Right ventricle myocardium superior (tissue), 1 donor: ENCODE measurements around the gene SIGMAR1. TPM values are rescaled to one million over a fixed set of nuclear protein-coding genes. Genes with fewer than 3 reads are reported as not detected.
A peak's percentile ranks its signal among the peaks of the same experiment; 100 is the strongest.

Source experiments
- ATAC-seq: fragments of 200-7000 bp; cut with Tn5 transposase; one replicate; pipeline ENCODE4 v1.9.1; 2020; ENCODE audit warnings: mild to moderate bottlenecking; ENCODE audit not compliant: poor library complexity
- DNase-seq: peaks from one replicate; pipeline ENCODE4 v3.0.0-alpha.2; 2020
- intact Hi-C: fragments of 100-400 bp; cut with DNase I; formaldehyde crosslinking; loops from one replicate; pipeline ENCODE4 v1.11.2; 2022
- total RNA-seq: library from RNA; stranded (reverse); fragmentation: NEBNext Ultra II Directional; extraction: Animal tissue kit (Norgen Biotek cat#: 25700); gene quantifications from one replicate; pipeline ENCODE4 v1.2.1, GENCODE V29; 2021
- donor health status: DM: no; HTN: yes; CAD: no; lungs with severe emphysema.

The SIGMAR1 gene
- total RNA-seq, 1 donor from 2014 or later, result 22.2 TPM

GRCh38 chr9:34611811-34612787 lies 25.5 kb downstream of the SIGMAR1 start, which contains the start of gene RPP25L:
RPP25L (minus strand) TSS chr9:34612097; CDS start chr9:34611296, 801 bp downstream.
- peak; percentile 92 for DNase-seq
- intact Hi-C loops, result loop anchor here (10.0 kb wide), 1 partner anchor 93 kb away; no protein-coding TSS in a partner anchor
- ATAC-seq, result peak; percentile 96

DNA sequence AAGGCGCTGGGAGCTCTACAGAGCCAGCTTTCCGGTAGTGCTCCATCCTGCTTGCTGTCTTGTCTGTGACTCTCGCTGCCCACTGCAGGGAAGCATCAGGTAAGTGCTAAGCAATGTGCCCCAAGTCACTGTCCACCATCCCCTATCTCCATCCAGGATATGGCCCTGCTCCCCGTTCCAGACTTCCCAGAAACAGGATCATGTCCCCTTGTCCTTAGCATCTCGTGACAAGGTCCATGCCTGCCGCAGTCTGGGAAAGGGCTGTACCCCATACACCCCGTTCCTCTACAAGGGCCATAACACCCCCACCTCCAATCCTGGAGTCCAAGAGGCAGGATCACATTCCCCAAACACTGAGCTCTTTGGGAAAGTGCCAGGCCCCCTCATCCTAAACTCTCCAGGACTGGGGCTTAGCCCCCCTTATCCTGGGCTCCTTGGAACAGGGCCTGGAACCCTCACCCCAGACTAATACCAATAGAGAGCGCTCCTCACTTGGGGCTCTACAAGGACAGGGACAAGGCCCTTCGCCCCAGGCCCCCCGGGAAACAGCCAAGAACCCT lies 26.3 kb downstream of the SIGMAR1 start:
- ATAC-seq (peak; percentile 11), DNase-seq (no peak)
- intact Hi-C loops, result loop anchor here (10.0 kb wide), 1 partner anchor 93 kb away; no protein-coding TSS in a partner anchor

DNA sequence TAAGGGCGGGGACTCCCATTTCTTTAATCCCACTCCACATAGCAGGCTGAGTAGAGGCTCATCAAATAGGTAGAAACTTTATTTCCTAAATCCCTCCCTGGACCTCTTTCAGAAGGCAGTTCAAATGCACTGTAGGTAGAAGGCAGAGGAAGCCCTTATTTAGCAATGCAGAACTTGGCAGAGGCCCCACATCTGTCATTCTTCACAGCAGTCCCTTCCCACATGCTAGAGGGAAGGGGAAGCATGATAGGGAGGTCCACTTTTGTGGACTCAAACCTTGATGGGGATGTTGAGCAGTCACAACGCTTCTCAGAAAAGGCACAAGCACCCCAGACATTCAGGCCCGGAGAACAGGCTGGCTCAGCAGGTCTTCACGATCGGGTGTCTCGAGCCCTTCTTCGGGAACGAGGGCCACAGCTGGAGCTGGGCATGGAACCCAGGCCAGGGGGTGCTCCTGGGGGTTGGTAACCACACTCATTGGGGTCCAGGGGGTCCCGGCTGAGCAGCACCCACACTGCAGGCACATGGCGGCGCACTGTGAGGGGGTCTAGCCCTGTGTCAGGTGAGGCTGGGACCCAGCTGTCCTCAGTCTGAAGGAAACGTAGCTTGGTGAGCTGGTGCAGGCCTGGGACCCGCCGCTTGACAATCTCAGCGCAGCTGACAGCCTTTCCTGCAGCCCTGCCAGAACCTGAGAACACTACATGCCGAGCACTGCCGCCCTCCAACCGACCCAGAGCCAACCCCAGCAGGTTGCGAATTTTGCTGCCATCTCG lies 27.0 kb downstream of the SIGMAR1 start:
- DNase-seq, result peak; percentile 55
- ATAC-seq, result peak; percentile 38
- intact Hi-C loops, result loop anchor here (10.0 kb wide), 1 partner anchor 94 kb away; no protein-coding TSS in a partner anchor

GRCh38 chr9:34607331-34607730 lies 30.3 kb downstream of the SIGMAR1 start:
- no peak for DNase-seq
- intact Hi-C loops, result loop anchor here (10.0 kb wide), 1 partner anchor 273 kb away; no protein-coding TSS in a partner anchor
- ATAC-seq, result no peak

GRCh38 chr9:34606905-34607304 lies 30.7 kb downstream of the SIGMAR1 start:
- ATAC-seq, result no peak
- DNase-seq, result no peak
- intact Hi-C loops, result loop anchor here (10.0 kb wide), 1 partner anchor 272 kb away; no protein-coding TSS in a partner anchor

- intact Hi-C loops, result loop anchor here (10.0 kb wide), 1 partner anchor 271 kb away; no protein-coding TSS in a partner anchor
- DNase-seq (no peak), ATAC-seq (no peak)
Observed at GRCh38 chr9:34606190-34606589, 31.4 kb downstream of the SIGMAR1 start.

- ATAC-seq (peak; percentile 93), DNase-seq (peak; percentile 89)
- intact Hi-C loops, result loop anchor here (10.0 kb wide), 1 partner anchor 269 kb away; no protein-coding TSS in a partner anchor
Observed at GRCh38 chr9:34603610-34604231, 33.9 kb downstream of the SIGMAR1 start.

- no peak for DNase-seq
- ATAC-seq, result no peak
- intact Hi-C loops, result loop anchor here (10.0 kb wide), 1 partner anchor 267 kb away; no protein-coding TSS in a partner anchor
Observed at GRCh38 chr9:34601937-34602573, 35.5 kb downstream of the SIGMAR1 start.

DNA sequence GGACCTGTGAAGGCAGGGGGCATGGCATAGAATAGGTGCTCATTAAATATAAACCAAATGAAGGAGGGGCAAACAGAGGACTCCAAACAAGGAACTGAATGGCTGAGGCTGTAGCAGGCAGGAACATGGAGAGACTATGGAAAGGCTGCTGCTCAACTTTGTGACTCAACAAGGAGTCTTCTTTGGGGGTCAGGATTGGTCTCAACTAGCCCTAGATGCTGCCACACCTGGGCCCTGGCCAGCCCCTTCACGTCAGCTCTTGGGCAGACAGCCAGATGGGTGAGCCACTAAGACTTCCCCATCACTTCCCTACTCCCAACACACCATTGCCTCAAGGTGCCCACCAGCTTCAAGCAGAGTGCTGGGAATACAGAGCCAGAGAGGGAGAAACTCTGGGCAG lies 36.7 kb downstream of the SIGMAR1 start:
- no peak for DNase-seq
- intact Hi-C loops, result loop anchor here (10.0 kb wide), 1 partner anchor 266 kb away; no protein-coding TSS in a partner anchor
- no peak for ATAC-seq

DNA sequence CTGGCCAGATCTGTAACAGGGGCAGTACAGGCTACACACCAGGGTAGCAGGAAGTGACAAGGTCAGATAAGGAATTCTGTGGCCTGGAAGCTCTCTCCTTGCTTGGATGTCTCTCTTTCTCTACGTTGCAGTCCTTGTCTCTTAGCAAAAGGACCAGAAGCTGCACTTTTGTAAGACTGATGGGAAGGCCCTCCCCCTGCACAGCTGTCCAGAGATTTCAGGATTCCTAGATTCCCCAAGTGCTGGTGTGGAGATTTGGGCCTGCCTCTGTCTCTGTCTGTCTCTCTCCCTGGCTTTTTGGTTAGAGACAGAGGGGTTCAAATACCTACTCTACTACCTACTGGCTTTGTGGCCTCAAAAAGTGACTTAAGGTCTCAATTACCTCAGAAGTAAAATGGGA lies 38.0 kb downstream of the SIGMAR1 start:
- ATAC-seq (no peak), DNase-seq (no peak)
- intact Hi-C loops, result loop anchor here (10.0 kb wide), 1 partner anchor 195 kb away; no protein-coding TSS in a partner anchor

DNA sequence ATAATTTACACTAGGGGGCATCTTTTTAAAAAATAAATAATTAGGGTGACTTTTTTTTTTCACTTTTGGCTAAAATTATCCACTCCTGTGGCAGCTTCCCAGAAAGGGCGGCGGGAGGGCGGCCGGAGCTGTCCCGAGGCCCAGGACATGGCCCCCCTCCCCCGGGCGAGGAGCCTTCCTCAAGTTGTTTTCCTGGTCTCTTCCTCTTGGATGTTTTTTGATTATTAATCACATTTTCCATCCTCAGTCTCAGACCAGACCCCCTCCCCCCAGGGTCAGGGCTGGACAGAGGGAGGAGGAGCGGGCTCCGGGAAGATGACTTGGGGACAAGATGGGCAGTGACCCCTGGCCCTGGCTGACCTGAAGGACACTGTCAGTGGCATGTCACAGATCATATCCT lies 43.4 kb downstream of the SIGMAR1 start:
- DNase-seq, result peak; percentile 71
- intact Hi-C loops, result loop anchor here (10.0 kb wide), 1 partner anchor 189 kb away; no protein-coding TSS in a partner anchor
- no peak for ATAC-seq

DNA sequence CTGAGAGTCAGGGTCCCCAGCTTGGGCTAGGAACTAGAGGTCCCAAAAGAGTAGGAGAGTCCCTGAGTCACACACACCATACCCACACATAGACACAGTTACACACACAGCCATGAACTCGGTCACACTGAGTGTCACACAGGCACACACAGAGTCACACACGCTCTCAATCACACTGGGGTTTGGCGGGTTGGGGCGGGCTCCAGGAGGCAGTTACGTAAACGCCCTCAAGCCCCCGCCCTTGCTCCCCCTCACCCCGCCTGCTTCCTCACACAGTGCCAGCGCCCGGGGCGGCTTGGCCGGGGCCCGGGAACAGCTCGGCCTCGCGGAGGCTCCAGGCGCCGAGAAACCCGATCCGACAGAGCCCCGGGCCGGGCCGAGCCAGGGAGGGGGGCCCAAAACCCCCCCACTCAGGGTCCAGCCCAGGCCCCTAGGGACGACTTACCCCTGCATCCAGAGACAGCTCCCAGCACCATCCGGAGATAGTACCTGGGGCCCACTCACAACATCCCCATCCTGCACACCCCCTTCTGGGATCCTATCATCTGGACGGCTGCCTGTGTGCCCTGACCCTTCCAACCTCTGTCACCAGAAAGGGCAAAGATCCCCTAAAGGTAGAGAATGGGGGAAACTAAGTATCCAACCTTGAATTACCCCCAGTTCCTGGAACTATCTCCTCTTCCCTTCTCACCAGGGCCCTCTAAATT lies 44.5 kb downstream of the SIGMAR1 start:
- ATAC-seq (peak; percentile 82), DNase-seq (peak; percentile 90)
- intact Hi-C loops, result loop anchor here (10.0 kb wide), 1 partner anchor 188 kb away; no protein-coding TSS in a partner anchor

- DNase-seq, result no peak
- ATAC-seq, result no peak
- intact Hi-C loops, result loop anchor here (2.0 to 10.0 kb wide), 2 partner anchors 43 to 187 kb away; no protein-coding TSS in a partner anchor
Observed at GRCh38 chr9:34591917-34592866, 45.4 kb downstream of the SIGMAR1 start.

- intact Hi-C loops, result loop anchor here (2.0 to 10.0 kb wide), 2 partner anchors 43 to 187 kb away; no protein-coding TSS in a partner anchor
- ATAC-seq, result peak; percentile 89
- peak; percentile 93 for DNase-seq
Observed at GRCh38 chr9:34591248-34591916, 46.2 kb downstream of the SIGMAR1 start.
